DMS153 (cell line): ENCODE results near the gene NTPCR.

Source experiments
- DNase-seq: peaks from one replicate; lab custom pipeline; 2025; lab: John Stamatoyannopoulos, UW

The NTPCR gene

DNA sequence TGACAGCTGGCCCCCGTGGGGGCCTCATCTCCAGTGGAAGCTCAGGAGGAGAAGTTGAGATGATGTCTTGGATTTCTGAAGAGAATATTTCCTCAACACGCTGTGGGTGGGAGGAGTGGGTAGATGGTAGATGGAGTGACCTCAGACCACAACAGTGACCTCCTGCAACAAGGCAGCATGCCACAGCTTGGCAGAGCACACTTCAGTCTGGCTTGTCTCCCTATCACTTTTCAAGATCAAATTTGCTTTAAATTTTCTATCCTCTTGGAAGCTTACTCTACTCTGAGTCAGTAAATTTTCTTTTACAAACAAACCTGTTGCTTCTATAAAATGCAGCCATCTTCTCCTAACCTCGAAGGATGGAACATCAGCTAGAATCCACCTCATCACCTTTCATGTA, 59.7 kb downstream of the NTPCR start:
- no peak for DNase-seq

DNA sequence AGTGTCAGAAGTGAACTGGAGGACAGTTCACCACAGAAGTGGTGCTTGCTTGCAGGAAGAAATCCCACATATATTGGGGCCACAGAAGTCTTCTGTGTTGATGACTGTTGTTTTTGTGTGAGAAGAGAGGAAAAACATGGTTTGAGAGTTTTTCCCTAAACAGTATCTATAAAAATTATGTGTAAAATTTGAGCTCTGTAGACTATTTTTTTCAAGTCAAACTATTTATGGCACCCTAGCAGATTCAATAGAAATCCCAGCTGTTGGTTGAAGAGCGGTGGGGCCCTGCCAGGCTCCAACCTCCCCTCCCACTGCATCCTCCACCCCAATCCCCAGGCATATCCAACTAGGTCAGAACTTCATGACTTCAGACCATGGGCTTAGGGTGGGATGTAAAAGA, 61.6 kb downstream of the NTPCR start:
- no peak for DNase-seq

DNA sequence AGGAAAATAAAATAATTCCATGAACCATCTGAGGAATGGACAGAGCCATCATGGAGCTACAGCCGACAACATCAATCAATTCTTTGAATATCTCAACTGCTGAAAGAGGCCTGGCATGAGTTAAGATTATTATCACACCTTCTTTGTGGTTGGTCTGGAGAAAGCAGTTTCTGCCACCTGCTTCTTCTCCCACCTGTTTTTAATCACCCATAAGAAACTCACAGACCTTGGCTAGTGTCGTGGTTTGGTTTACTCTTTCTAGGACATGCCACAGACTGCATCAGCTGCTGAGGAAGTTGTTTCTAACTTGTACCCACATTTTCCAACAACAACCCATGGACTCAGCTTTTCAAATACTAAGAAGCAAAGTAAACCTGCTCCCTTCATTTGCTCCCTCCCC, 65.6 kb downstream of the NTPCR start:
- DNase-seq, result no peak

DNA sequence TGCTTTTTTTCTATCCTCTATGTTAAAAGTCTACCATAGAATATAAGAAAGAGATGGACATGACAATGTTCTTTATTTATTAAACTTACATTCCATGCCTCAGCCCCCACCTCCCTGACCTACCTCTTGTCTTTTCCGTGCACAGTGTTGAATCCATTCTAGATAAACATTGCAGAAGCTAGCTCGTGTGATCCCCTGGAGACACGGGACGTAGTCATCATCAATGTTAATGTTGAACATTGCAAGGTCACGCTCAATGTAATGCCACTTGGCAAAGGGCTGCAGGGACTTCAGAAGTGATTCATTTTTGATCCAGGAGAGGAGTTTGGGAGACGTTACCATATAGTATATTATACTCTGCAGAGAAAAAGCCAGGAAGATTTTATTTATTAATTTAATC, 66.4 kb downstream of the NTPCR start:
- DNase-seq, result no peak

DNA sequence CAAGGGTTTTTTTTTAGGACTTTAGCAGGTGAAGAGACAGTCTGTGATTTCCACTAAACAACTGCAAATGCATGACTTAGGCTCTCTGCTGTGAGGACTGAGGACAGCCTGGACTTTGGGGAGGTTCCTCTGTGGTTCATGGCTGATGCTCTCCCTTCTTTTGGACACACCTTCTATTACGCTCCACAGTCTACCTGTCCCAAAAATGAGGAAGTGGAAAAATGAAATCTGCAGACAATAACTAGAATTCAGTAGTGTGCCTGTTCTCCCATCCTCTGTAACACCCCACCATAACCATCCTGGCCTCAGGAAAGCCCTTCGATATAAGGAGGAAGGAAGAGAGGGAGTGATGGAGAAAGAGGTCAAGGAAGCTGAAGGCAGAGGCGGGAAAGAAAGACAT, 68.7 kb downstream of the NTPCR start:
- DNase-seq, result no peak

DNA sequence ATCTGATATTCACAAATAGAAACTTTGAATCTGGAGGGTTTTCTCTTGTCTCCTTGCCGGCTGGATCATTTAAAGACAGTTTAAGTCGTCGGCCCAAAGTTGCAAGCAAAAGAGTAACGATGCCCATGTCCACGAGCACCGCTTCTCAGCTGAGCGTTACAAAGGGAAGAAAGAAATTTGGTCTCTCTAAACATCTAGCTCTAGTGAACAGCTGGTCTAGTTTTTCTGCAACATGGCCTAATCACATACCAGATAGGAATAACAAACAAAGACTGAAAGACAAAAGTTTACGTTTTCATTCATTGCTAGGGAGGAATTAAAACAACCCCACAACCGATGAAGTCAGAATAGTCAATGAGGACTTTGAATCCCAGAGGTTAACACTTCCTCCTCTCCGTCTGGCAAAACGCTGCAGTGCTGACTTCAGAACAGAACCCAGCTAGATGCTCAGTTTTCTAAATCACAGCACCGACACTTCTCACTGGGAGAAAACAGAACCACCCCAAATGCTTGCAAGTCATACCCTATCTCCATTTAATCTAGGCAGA, 69.4 kb downstream of the NTPCR start:
- no peak for DNase-seq

DNA sequence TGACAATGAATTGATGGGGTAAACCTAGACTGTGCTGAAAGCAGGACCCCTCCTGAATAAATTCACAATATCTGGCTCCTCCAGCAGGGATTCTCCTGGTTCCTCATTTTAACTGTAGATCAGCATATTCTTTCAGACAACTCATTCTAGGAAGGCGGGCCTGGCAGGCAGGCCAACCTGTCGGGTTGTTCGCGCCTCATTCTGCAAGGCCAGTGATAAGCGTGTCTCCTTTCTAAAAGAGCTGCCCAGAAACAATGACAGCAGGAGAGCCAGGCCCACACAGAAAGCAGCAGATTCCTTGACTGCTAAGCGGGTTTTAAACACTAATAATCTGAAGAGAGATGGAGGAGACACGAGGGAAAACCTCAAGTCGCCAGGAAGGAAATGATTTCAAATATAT, 70.0 kb downstream of the NTPCR start:
- DNase-seq, result no peak

DNA sequence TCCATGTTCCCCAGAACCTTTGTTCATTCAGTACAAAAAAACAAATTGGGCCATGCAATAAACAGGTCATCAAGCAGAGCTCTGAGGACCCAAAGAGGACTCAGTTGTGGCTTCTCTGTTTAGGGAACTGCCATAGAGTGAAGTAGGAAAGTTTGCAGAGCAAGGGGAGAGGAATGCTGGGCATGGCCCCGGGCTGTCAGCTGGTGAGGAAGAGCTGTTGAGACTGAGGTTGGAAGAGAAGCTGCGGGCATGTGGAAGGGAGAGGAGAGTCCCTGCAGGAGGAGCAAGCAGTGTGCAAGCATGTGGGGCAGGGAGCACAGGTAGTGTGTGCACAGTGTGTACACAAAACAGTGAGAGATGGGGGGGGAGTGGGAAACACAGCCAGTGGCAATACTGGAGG, 71.8 kb downstream of the NTPCR start:
- no peak for DNase-seq

DNA sequence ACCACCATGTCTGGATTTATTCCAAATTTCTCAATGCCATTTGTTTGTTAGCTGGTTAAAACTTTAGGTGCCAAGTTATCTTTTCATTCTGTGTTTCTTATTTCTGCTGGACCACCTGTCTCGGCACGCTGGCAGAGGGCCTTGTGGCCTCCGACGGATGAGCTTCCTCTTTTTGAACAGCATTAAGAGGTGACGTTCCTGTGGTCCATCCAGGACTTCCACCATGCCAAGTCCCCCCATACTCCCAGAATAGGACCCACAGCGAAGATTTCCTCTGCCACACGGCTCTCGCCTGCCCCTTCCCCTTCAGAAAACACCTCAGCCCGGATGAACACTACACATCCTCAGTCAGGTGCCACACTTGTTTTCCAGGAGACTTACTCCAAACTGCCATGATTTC, 73.8 kb downstream of the NTPCR start:
- no peak for DNase-seq

DNA sequence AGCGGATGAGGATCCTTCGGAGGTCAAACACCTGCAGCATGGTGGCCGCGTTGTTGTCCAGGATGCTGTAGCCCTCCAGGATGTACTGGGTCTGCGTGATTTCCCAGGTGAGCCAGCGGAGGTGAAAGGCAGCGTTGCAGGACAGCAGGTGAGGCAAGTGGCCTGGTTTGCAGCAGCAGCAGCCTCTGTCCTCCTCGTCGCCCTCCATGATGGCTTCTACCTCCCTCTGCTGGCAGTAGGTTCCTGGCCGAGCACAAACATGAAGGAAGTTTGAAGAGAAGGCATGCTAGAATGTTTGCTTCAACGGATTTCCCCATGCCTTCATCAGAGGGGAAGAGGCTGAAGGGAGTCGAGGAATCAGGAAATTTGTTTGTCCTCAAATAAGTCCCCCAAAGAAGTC, 74.7 kb downstream of the NTPCR start:
- DNase-seq, result no peak

DNA sequence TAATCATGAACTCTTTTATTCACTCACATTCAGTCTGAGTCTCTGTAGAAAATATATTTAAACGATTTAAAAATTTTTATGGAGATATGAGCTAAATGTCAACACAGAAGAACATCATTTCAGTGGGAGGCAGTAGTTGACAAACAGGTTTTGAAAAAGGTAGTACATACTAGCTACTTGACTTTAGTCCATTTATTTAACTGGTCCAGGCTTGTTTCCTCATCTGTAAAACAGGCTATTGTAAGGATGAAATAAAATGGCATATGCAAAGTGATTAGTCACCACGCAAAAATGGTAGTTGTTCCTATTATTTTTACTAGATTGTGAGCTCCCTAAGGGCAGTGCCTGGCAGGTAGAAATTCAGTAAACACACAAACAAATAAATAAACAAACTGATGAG, 75.2 kb downstream of the NTPCR start:
- no peak for DNase-seq

DNA sequence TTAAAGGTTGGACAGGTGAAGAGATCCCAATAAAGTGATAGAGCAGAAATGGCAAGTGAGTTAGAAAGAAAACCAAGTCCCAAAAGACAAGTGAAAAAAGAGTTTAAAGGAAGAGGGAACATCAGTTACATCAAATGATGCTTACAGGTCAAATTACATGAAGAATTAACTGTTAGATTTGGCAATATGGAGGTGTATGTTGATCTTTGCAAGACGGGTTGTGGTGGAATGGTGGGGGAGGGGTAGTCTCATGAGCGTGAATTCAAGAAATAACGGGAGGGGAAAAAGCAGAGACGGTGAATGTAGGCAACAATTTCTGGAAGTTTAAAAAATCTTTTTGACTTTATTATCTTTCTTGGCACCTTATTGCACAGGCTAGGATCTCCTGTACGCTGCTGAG, 76.6 kb downstream of the NTPCR start:
- DNase-seq, result no peak

DNA sequence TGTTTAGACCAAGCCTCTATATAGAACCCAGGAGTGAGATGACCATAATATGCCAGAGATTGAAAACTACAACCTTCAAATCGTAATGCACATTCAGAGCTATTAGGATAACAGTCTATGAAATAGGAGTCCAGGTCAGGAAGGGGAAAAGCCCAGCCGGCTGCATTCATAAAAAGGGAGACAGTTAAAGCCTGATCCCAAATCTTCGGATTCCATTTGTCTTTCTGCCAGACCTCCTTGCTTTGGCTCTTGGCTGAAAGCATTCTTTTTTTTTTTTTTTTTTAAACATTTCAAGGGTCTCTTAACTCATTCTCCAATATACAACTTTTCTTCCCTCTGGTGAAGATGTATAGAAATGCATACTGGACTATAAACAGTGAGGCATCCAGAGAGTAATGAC, 81.1 kb downstream of the NTPCR start:
- DNase-seq, result no peak

DNA sequence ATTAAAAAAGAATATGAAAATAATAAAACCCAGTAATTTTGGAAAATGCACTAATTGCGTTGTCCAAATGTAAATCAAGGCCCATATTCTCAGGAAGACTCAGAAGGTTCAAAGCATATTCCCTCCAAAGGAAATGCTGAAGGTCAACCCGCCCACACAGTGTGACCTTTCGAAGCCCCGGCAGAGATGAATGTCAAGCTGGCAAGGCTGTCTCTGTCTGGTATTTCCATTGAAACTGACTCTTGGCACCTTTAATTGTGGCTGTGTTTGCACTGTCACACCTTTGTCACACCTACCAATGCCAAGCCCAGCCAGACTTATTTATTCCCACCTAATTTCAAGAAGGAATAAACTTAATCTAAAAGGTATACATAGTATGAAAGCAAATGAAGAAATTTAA, 82.5 kb downstream of the NTPCR start:
- DNase-seq, result no peak

DNA sequence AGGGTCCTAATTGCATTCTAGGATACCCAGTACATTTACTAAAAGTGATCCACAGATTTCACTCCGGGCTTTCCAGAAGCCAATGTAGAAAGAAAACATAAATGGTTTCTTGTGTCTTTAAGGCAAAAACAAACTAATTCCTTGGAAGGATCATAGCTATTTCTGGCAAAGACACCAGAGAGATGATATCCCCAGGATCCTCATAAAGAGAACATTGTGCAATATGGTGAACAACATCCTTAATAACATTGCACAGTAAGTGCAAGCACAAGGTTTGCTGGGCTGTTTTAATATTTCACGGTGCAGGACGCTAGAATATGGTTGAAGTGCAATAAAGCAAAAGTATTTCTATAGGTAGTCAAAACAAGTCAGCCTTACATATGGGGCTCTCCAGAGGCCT, 83.0 kb downstream of the NTPCR start:
- DNase-seq, result no peak
